ENCODE data around the gene PPP2R2D. TPM values are rescaled to one million over a fixed set of nuclear protein-coding genes. Genes with fewer than 3 reads are reported as not detected.

PPP2R2D gene
- total RNA-seq, 1 donor from 2014 or later = 32.7 TPM

- DNase-seq (no peak), ATAC-seq (ENCODE audit: low read depth) (no peak)
- ChIA-PET CTCF (no interaction called here), POLR2A (no interaction called here)
- no peak for TF ChIP-seq CTCF (IDR thresholded peaks at IDR 0.05)
- Mint-ChIP-seq H3K9me3 (no peaks in the 10 kb centered on the region), H3K4me1 (no peaks in the 10 kb centered on the region), H3K27ac (no peak overlapping the region), H3K4me3 (no peak overlapping the region), H3K27me3 (peaks cover 12% of the 10 kb centered on the region), H3K36me3 (ENCODE audit: low read depth) (no peaks in the 10 kb centered on the region)
- intact Hi-C loops (cut with micrococcal nuclease) = no loop called here
Observed at GRCh38 chr10:131858118-131858515, 42.7 kb upstream of the PPP2R2D start.

DNA sequence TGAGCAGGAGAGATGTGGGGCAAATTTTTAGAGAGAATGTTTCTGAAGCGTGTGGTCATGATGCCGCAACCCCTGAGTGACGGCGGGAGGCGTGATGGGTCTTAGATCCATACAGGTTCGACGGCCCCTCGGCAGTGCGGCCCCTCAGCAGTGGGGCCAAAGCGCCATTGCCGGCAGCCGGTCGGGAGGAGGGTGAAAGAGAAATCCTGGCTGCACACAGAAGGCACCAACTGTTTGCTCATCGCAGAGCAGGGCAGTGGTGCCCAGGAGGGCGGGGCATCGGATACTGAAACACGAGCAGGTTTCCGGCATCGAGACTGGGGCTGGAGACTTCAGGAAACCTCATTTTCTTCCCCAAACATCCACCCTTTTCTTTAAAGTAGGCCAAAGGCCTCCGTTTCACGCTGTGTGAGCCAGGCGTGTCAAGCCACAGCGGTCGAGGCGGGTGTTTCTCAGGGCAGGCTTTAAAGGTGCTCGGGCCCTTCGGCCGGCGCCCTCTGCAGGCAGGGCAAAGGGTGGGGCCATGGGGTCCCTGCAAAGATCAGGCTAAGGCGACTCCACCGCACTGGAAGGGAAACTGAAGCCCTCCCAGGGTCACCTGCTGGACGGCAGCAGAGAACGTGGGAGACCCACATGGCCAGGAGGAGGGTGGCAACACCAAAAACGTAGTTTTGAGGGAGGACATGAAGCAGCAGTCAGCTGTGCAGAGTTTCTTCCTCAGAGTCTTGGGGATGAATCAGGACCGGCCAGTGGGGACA, 42.0 kb upstream of the PPP2R2D start:
- no peak for TF ChIP-seq CTCF (IDR thresholded peaks at IDR 0.05)
- ChIA-PET CTCF (no interaction called here), POLR2A (no interaction called here)
- intact Hi-C loops (cut with micrococcal nuclease) = no loop called here
- Mint-ChIP-seq H3K4me3 (no peak overlapping the region), H3K9me3 (no peaks in the 10 kb centered on the region), H3K4me1 (no peaks in the 10 kb centered on the region), H3K27ac (no peak overlapping the region), H3K36me3 (ENCODE audit: low read depth) (no peaks in the 10 kb centered on the region), H3K27me3 (peaks cover 12% of the 10 kb centered on the region)
- ATAC-seq (ENCODE audit: low read depth) (no peak), DNase-seq (no peak)

- no peak for DNase-seq
- Mint-ChIP-seq H3K4me3 (no peak overlapping the region), H3K4me1 (no peaks in the 10 kb centered on the region), H3K9me3 (no peaks in the 10 kb centered on the region), H3K27ac (no peak overlapping the region), H3K27me3 (peaks cover 15% of the 10 kb centered on the region), H3K36me3 (ENCODE audit: low read depth) (no peaks in the 10 kb centered on the region)
- ATAC-seq (ENCODE audit: low read depth) = no peak
- ChIA-PET CTCF (no interaction called here), POLR2A (no interaction called here)
- intact Hi-C loops (cut with micrococcal nuclease) = no loop called here
- no peak for TF ChIP-seq CTCF (IDR thresholded peaks at IDR 0.05)
Observed at GRCh38 chr10:131859341-131860020, 41.3 kb upstream of the PPP2R2D start.

- Mint-ChIP-seq H3K4me3 (no peak overlapping the region), H3K27ac (no peak overlapping the region), H3K36me3 (ENCODE audit: low read depth) (no peaks in the 10 kb centered on the region), H3K27me3 (peaks cover 15% of the 10 kb centered on the region), H3K4me1 (no peaks in the 10 kb centered on the region), H3K9me3 (no peaks in the 10 kb centered on the region)
- no peak for TF ChIP-seq CTCF (IDR thresholded peaks at IDR 0.05)
- no peak for DNase-seq
- CTCF ChIA-PET = no interaction called here
- ATAC-seq (ENCODE audit: low read depth) = no peak
- intact Hi-C loops (cut with micrococcal nuclease) = no loop called here
- POLR2A ChIA-PET = no interaction called here
Observed at GRCh38 chr10:131860311-131860710, 40.5 kb upstream of the PPP2R2D start.

DNA sequence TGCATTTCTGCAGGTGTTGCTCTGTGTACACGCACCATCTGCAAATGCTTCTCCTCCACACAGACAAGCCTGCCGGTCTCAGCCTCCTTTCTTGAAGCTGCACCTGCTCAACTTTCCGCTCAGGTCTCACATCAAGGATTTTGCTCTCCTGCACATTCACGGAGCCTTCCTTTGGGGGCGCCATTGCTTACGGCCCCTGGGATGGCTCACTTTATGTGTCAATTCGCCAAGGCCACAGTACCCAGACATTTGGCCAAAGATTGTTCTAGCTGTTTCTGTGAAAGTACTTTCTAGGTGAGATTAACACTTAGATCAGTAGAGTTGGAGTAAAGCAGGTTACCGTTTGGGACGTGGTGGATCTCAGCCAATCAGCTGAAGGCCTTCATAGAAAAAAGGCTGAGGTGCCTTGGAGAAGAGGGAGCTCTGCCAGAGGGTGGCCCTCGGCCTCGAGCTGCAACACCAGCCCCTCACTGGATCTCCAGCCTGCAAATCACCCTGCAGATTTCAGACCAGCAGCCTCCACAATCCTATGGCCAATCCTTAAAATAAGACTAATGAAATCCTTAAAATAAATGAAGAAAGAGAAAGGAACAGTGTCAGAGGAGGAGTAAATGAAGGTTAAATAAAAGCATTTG, 39.9 kb upstream of the PPP2R2D start:
- Mint-ChIP-seq H3K27ac (no peak overlapping the region), H3K9me3 (no peaks in the 10 kb centered on the region), H3K27me3 (peaks cover 15% of the 10 kb centered on the region), H3K4me1 (no peaks in the 10 kb centered on the region), H3K4me3 (no peak overlapping the region), H3K36me3 (ENCODE audit: low read depth) (no peaks in the 10 kb centered on the region)
- no peak for ATAC-seq (ENCODE audit: low read depth)
- intact Hi-C loops (cut with micrococcal nuclease) = no loop called here
- POLR2A ChIA-PET = no interaction called here
- TF ChIP-seq CTCF (IDR thresholded peaks at IDR 0.05) = no peak
- no peak for DNase-seq
- CTCF ChIA-PET = no interaction called here

Measured in activated B cell treated with CpG ODN at 0.5 μM for 24 hours (primary cell).